Right lung (tissue), 5 donors: Measurements from ENCODE around the gene PCDHGC5. TPM values are rescaled to one million over a fixed set of nuclear protein-coding genes. Genes with fewer than 3 reads are reported as not detected.

Source experiments
- DNase-seq, 2 donors: peaks; one replicate each; pipeline ENCODE4 v3.0.0-alpha.2; 2013
- polyA plus RNA-seq, 5 donors: library from polyadenylated mRNA; unstranded; fragments of 120-200 nt; gene quantifications; one replicate each; pipeline versions ENCODE4 v1.2.1 to v1.2.3, GENCODE V29; 2013; ENCODE audit warnings: inconsistent platforms in 1 of 5, low replicate concordance in 1 of 5; ENCODE audit not compliant: insufficient read length in 5 of 5, insufficient read depth in 1 of 5

The PCDHGC5 gene
- polyA plus RNA-seq, 5 donors, result 0.76 to 1.2 (median 0.85) TPM

GRCh38 chr5:141512390-141512910, 23.6 kb downstream of the PCDHGC5 start:
- DNase-seq, result peak in 1 of 2 donors; percentile 62

GRCh38 chr5:141512911-141513626, 24.2 kb downstream of the PCDHGC5 start:
- peak in 1 of 2 donors; percentile 58 for DNase-seq

GRCh38 chr5:141513627-141514329, 24.9 kb downstream of the PCDHGC5 start:
- peak; percentile 81 to 83 for DNase-seq

GRCh38 chr5:141514330-141515133, 25.7 kb downstream of the PCDHGC5 start:
- DNase-seq, result no peak

GRCh38 chr5:141515141-141515540, 26.3 kb downstream of the PCDHGC5 start:
- no peak for DNase-seq

GRCh38 chr5:141515946-141516671, 27.2 kb downstream of the PCDHGC5 start:
- DNase-seq, result no peak

- no peak for DNase-seq
Measured at GRCh38 chr5:141516672-141517025, 27.8 kb downstream of the PCDHGC5 start.

GRCh38 chr5:141517312-141517711, 28.4 kb downstream of the PCDHGC5 start:
- DNase-seq, result no peak

GRCh38 chr5:141517880-141518617, 29.2 kb downstream of the PCDHGC5 start:
- peak in 1 of 2 donors; percentile 66 for DNase-seq

GRCh38 chr5:141518618-141519015, 29.7 kb downstream of the PCDHGC5 start:
- DNase-seq, result no peak

- DNase-seq, result no peak
Measured at GRCh38 chr5:141519605-141520565, 31.0 kb downstream of the PCDHGC5 start.

GRCh38 chr5:141521244-141521781, 32.4 kb downstream of the PCDHGC5 start:
- DNase-seq, result peak; percentile 79 to 85

- DNase-seq, result no peak
Measured at GRCh38 chr5:141522301-141522700, 33.4 kb downstream of the PCDHGC5 start.

GRCh38 chr5:141523991-141524390, 35.1 kb downstream of the PCDHGC5 start:
- DNase-seq, result no peak

GRCh38 chr5:141524604-141525597, 36.0 kb downstream of the PCDHGC5 start:
- peak; percentile 94 to 96 for DNase-seq

GRCh38 chr5:141525653-141526052, 36.8 kb downstream of the PCDHGC5 start:
- no peak for DNase-seq

GRCh38 chr5:141527426-141527825, 38.5 kb downstream of the PCDHGC5 start:
- DNase-seq, result peak in 1 of 2 donors; percentile 55
